PC-3 (cell line): ENCODE results near the gene B4GALNT3. TPM values are rescaled to one million over a fixed set of nuclear protein-coding genes. Genes with fewer than 3 reads are reported as not detected.

Experiments
- ATAC-seq: fragments of 200-7000 bp; cut with Tn5 transposase; 2 replicates; pipeline ENCODE4 v1.9.1; 2020; ENCODE audit warnings: mild to moderate bottlenecking, moderate library complexity
- BruUV-seq: library from RNA; stranded (reverse); fragments of 400-500 nt; replicated peaks from 2 replicates; lab custom pipeline; 2021; lab: Mats Ljungman, UMichigan
- CTCF ChIA-PET: fragments of 300-600 bp; sonication (Branson Sonifier 250); formaldehyde crosslinking; loops from one replicate; lab custom pipeline; 2022; ENCODE audit warnings: antibody characterized with exemption; lab: Charles Lee
- POLR2A ChIA-PET: fragments of 300-600 bp; sonication (Branson Sonifier 250); formaldehyde crosslinking; loops from one replicate; lab custom pipeline; 2022; ENCODE audit warnings: antibody characterized with exemption; ENCODE audit not compliant: unreplicated experiment; lab: Charles Lee
- DNase-seq: peaks from one replicate; pipeline ENCODE4 v3.0.0-alpha.2; 2015
- H2AFZ ChIP-seq: fragments of 300-600 bp; sonication (generic); 2 replicates; pipeline ENCODE4 v1.6.0; 2016; ENCODE audit warnings: antibody characterized with exemption, low read length
- H3F3A ChIP-seq: fragments of 300-600 bp; sonication (generic); one replicate; pipeline ENCODE4 v1.6.0; 2017; ENCODE audit warnings: antibody characterized with exemption, low read length, control low read depth, mild to moderate bottlenecking; ENCODE audit not compliant: unreplicated experiment
- H3K27ac ChIP-seq: fragments of 300-600 bp; sonication (generic); 2 replicates; pipeline ENCODE4 v1.5.1; 2016; ENCODE audit warnings: mild to moderate bottlenecking, low read length
- H3K27me3 ChIP-seq: fragments of 300-600 bp; sonication (generic); 2 replicates; pipeline ENCODE4 v1.6.1; 2016; ENCODE audit warnings: low read length, mixed read lengths
- H3K36me3 ChIP-seq: fragments of 300-600 bp; sonication (generic); 2 replicates; pipeline ENCODE4 v1.6.1; 2016; ENCODE audit warnings: low read depth, mixed run types, low read length, mixed read lengths
- H3K4me1 ChIP-seq: fragments of 300-600 bp; sonication (generic); 2 replicates; pipeline ENCODE4 v1.5.1; 2016; ENCODE audit warnings: low read length; ENCODE audit not compliant: insufficient read depth
- H3K4me2 ChIP-seq: fragments of 300-600 bp; sonication (generic); 2 replicates; pipeline ENCODE4 v1.6.0; 2016; ENCODE audit warnings: low read length
- H3K4me3 ChIP-seq: fragments of 300-600 bp; sonication (generic); 2 replicates; pipeline ENCODE4 v1.5.1; 2016; ENCODE audit warnings: mild to moderate bottlenecking, low read length, mixed read lengths
- H3K79me2 ChIP-seq: fragments of 300-600 bp; sonication (generic); 2 replicates; pipeline ENCODE4 v1.6.1; 2017; ENCODE audit warnings: low read length, mixed read lengths
- H3K9ac ChIP-seq: fragments of 300-600 bp; sonication (generic); 2 replicates; pipeline ENCODE4 v1.6.0; 2016; ENCODE audit warnings: mild to moderate bottlenecking, low read length
- H3K9me2 ChIP-seq: fragments of 300-600 bp; sonication (generic); replicated peaks from 2 replicates; pipeline ENCODE4 v1.6.1; 2016; ENCODE audit warnings: mixed run types, low read length, mixed read lengths
- H3K9me3 ChIP-seq: fragments of 300-600 bp; sonication (generic); 2 replicates; pipeline ENCODE4 v1.6.1; 2016; ENCODE audit warnings: low read length, mixed read lengths
- H4K20me1 ChIP-seq: fragments of 300-600 bp; sonication (generic); 2 replicates; pipeline ENCODE4 v1.6.1; 2016; ENCODE audit warnings: low read length, mixed read lengths
- CTCF ChIP-seq: fragments of 300-600 bp; sonication (generic); conservative IDR thresholded peaks from 2 replicates; pipeline ENCODE4 v1.5.1; 2017; ENCODE audit warnings: antibody characterized with exemption, low read depth, mild to moderate bottlenecking, low read length
- EZH2 ChIP-seq: fragments of 300-600 bp; sonication (generic); IDR thresholded peaks from one replicate; pipeline ENCODE4 v1.6.1; 2017; ENCODE audit warnings: antibody characterized with exemption, mild to moderate bottlenecking, low read length; ENCODE audit not compliant: unreplicated experiment
- EZH2phosphoT487 ChIP-seq: fragments of 300-600 bp; sonication (generic); IDR thresholded peaks from 2 replicates; pipeline ENCODE4 v1.6.1; 2018; ENCODE audit warnings: mild to moderate bottlenecking, antibody characterized with exemption, low read length, borderline replicate concordance
- intact Hi-C: fragments of 100-400 bp; cut with micrococcal nuclease; formaldehyde crosslinking; loops from 2 replicates; pipeline ENCODE4 v1.9.0; 2023
- total RNA-seq: library from RNA; depleted of rRNA; stranded (reverse); fragments of >200 nt; gene quantifications from 2 replicates; pipeline ENCODE4 v1.2.3, GENCODE V29; 2014

Gene B4GALNT3
- total RNA-seq, 1 experiment from 2014 or later = 3.7 TPM

GRCh38 chr12:590206-590750 is 130.5 kb downstream of the B4GALNT3 start:
- Histone ChIP-seq H3F3A (no peaks in the 10 kb centered on the region), H3K36me3 (no peaks in the 10 kb centered on the region), H3K9ac (no peak overlapping the region), H3K9me3 (no peaks in the 10 kb centered on the region), H3K9me2 (no peaks in the 10 kb centered on the region), H3K4me1 (no peaks in the 10 kb centered on the region), H3K27ac (no peak overlapping the region), H3K27me3 (no peaks in the 10 kb centered on the region), H3K4me3 (no peak overlapping the region), H3K4me2 (no peak overlapping the region), H2AFZ (no peak overlapping the region), H3K79me2 (no peaks in the 10 kb centered on the region), H4K20me1 (no peaks in the 10 kb centered on the region)
- ATAC-seq (no peak), DNase-seq (no peak)
- no TSS peak for BruUV-seq
- intact Hi-C loops = no loop called here
- ChIA-PET CTCF (no interaction called here), POLR2A (no interaction called here)
- TF ChIP-seq EZH2 (no peak), CTCF (no peak), EZH2phosphoT487 (no peak)

GRCh38 chr12:591167-592023 is 131.7 kb downstream of the B4GALNT3 start:
- ChIA-PET CTCF (no interaction called here), POLR2A (no interaction called here)
- Histone ChIP-seq H3K4me1 (no peaks in the 10 kb centered on the region), H3F3A (no peaks in the 10 kb centered on the region), H3K9me2 (no peaks in the 10 kb centered on the region), H3K4me2 (no peak overlapping the region), H4K20me1 (no peaks in the 10 kb centered on the region), H3K9me3 (no peaks in the 10 kb centered on the region), H3K27me3 (no peaks in the 10 kb centered on the region), H3K9ac (no peak overlapping the region), H3K27ac (no peak overlapping the region), H3K79me2 (no peaks in the 10 kb centered on the region), H3K36me3 (no peaks in the 10 kb centered on the region), H2AFZ (no peak overlapping the region), H3K4me3 (no peak overlapping the region)
- no TSS peak for BruUV-seq
- intact Hi-C loops = no loop called here
- TF ChIP-seq EZH2phosphoT487 = no peak
- ATAC-seq = no peak
- DNase-seq = no peak

- BruUV-seq = no TSS peak
- ATAC-seq (no peak), DNase-seq (no peak)
- Histone ChIP-seq H3K36me3 (no peaks in the 10 kb centered on the region), H3K79me2 (no peaks in the 10 kb centered on the region), H3K27ac (no peak overlapping the region), H4K20me1 (no peaks in the 10 kb centered on the region), H3K4me1 (no peaks in the 10 kb centered on the region), H3K4me3 (no peak overlapping the region), H3F3A (no peaks in the 10 kb centered on the region), H3K9me3 (no peaks in the 10 kb centered on the region), H3K9me2 (no peaks in the 10 kb centered on the region), H3K4me2 (no peak overlapping the region), H3K9ac (no peak overlapping the region), H2AFZ (no peak overlapping the region), H3K27me3 (no peaks in the 10 kb centered on the region)
- CTCF ChIA-PET = no interaction called here
- intact Hi-C loops = no loop called here
- TF ChIP-seq EZH2phosphoT487 (no peak), CTCF (no peak), EZH2 (no peak)
- POLR2A ChIA-PET = no interaction called here
These were observed 132.3 kb downstream of the B4GALNT3 start for GRCh38 chr12:592024-592505.
